Esophagus squamous epithelium (tissue), 5 donors: Measurements from ENCODE around the gene CNTNAP2. TPM values are rescaled to one million over a fixed set of nuclear protein-coding genes. Genes with fewer than 3 reads are reported as not detected.

Source experiments
- DNase-seq: peaks from one replicate; lab custom pipeline; 2025; lab: John Stamatoyannopoulos, UW
- H3K27ac ChIP-seq, 4 donors: fragments of 200-600 bp; sonication (generic); one replicate each; pipeline ENCODE4 v1.5.1; 2016 to 2019; ENCODE audit warnings: mild to moderate bottlenecking in 1 of 4
- H3K27me3 ChIP-seq, 4 donors: fragments of 200-600 bp; sonication (generic); 1 replicate in 3 of 4; 2 replicates in 1 of 4; pipeline versions ENCODE4 v1.5.1 to v1.6.0; 2017 to 2021; ENCODE audit warnings: antibody characterized with exemption in 1 of 4
- H3K36me3 ChIP-seq, 3 donors: fragments of 200-600 bp; sonication (generic); one replicate each; pipeline ENCODE4 v1.5.1; 2016 to 2019
- H3K4me1 ChIP-seq, 3 donors: fragments of 200-600 bp; sonication (generic); one replicate each; pipeline ENCODE4 v1.5.1; 2017 to 2019
- H3K4me3 ChIP-seq, 4 donors: fragments of 200-600 bp; sonication (generic); 1 replicate in 3 of 4; 2 replicates in 1 of 4; pipeline ENCODE4 v1.5.1; 2016 to 2019; ENCODE audit warnings: mild to moderate bottlenecking in 2 of 4, moderate library complexity in 1 of 4
- H3K9me3 ChIP-seq, 3 donors: fragments of 200-600 bp; sonication (generic); one replicate each; pipeline ENCODE4 v1.5.1; 2016 to 2019
- CTCF ChIP-seq, 6 experiments: fragments of 450-650 bp in 4 of 6; fragments of 200-600 bp in 2 of 6; sonication (generic) in 2 of 6; IDR thresholded peaks; one replicate each; pipeline ENCODE4 v1.5.1; 2016 to 2019; ENCODE audit warnings: antibody characterized with exemption in 6 of 6, mild to moderate bottlenecking in 4 of 6, moderate library complexity in 4 of 6
- POLR2A ChIP-seq, 4 donors: fragments of 450-650 bp; IDR thresholded peaks; one replicate each; pipeline ENCODE4 v1.6.1; 2017; ENCODE audit warnings: antibody characterized with exemption in 4 of 4, mild to moderate bottlenecking in 4 of 4, moderate library complexity in 3 of 4
- WGBS, 2 donors: methylation state at CpG; one replicate each; pipeline ENCODE4 v1.1.5; 2018; 5-methylcytosine and 5-hydroxymethylcytosine counted together
- intact Hi-C: fragments of 100-400 bp; cut with DNase I; formaldehyde crosslinking; loops from one replicate; pipeline ENCODE4 v1.15.0; 2022
- total RNA-seq, 4 donors: library from RNA; depleted of rRNA; stranded (reverse); fragments of >200 nt; gene quantifications; one replicate each; pipeline ENCODE4 v1.1.0, GENCODE V29; 2016
- donor health status: DM: yes; HTN: yes; CAD: no.

The CNTNAP2 gene
- total RNA-seq, 4 donors from 2014 or later, result 0.95 to 2.3 (median 1.2) TPM

- no peak for DNase-seq
- H3K9me3 ChIP-seq, result no peaks in the 10 kb centered on the region
- H3K4me1 ChIP-seq, result no peaks in the 10 kb centered on the region
- H3K27me3 ChIP-seq, result no peaks in the 10 kb centered on the region
- H3K36me3 ChIP-seq, result no peaks in the 10 kb centered on the region
- H3K4me3 ChIP-seq, result no peak overlapping the region
- TF ChIP-seq POLR2A (IDR thresholded peaks at IDR 0.05) (no peak), CTCF (IDR thresholded peaks at IDR 0.05) (no peak)
- no peak overlapping the region for H3K27ac ChIP-seq
- intact Hi-C loops, result no loop called here
- 62 to 65% methylated on average over 5 of the region's 5 CpGs for WGBS, 2 donors
Measured at GRCh38 chr7:147968046-147968610, 1851.5 kb downstream of the CNTNAP2 start.

GRCh38 chr7:147971606-147972110, 1855.1 kb downstream of the CNTNAP2 start:
- no peaks in the 10 kb centered on the region for H3K36me3 ChIP-seq
- intact Hi-C loops, result no loop called here
- 63 to 68% methylated on average over 2 of the region's 2 CpGs for WGBS, 2 donors
- no peaks in the 10 kb centered on the region for H3K4me1 ChIP-seq
- no peak for TF ChIP-seq CTCF (IDR thresholded peaks at IDR 0.05)
- DNase-seq, result no peak
- no peak overlapping the region for H3K27ac ChIP-seq
- H3K9me3 ChIP-seq, result no peaks in the 10 kb centered on the region
- no peak overlapping the region for H3K4me3 ChIP-seq
- no peaks in the 10 kb centered on the region for H3K27me3 ChIP-seq

GRCh38 chr7:147978201-147978600, 1861.6 kb downstream of the CNTNAP2 start:
- intact Hi-C loops, result no loop called here
- no peaks in the 10 kb centered on the region for H3K36me3 ChIP-seq
- TF ChIP-seq POLR2A (IDR thresholded peaks at IDR 0.05) (no peak), CTCF (IDR thresholded peaks at IDR 0.05) (no peak)
- H3K9me3 ChIP-seq, result no peaks in the 10 kb centered on the region
- WGBS, 2 donors, result 39 to 46% methylated on average over 2 of the region's 2 CpGs
- H3K27me3 ChIP-seq, result no peaks in the 10 kb centered on the region
- no peaks in the 10 kb centered on the region for H3K4me1 ChIP-seq
- H3K4me3 ChIP-seq, result no peak overlapping the region
- no peak overlapping the region for H3K27ac ChIP-seq
- DNase-seq, result no peak

- Histone ChIP-seq H3K27ac (no peak overlapping the region), H3K27me3 (no peaks in the 10 kb centered on the region), H3K36me3 (no peaks in the 10 kb centered on the region), H3K4me1 (no peaks in the 10 kb centered on the region), H3K4me3 (no peak overlapping the region), H3K9me3 (no peaks in the 10 kb centered on the region)
- WGBS, 2 donors, result 63 to 64% methylated on average over 4 to 5 of the region's 5 CpGs
- no peak for DNase-seq
- TF ChIP-seq POLR2A (IDR thresholded peaks at IDR 0.05), result no peak
- no peak for TF ChIP-seq CTCF (IDR thresholded peaks at IDR 0.05)
- intact Hi-C loops, result no loop called here
Measured at GRCh38 chr7:147978651-147979050, 1862.0 kb downstream of the CNTNAP2 start.

GRCh38 chr7:147980826-147981813, 1864.5 kb downstream of the CNTNAP2 start:
- Histone ChIP-seq H3K4me3 (no peak overlapping the region), H3K36me3 (no peaks in the 10 kb centered on the region), H3K9me3 (no peaks in the 10 kb centered on the region), H3K27ac (no peak overlapping the region), H3K27me3 (no peaks in the 10 kb centered on the region), H3K4me1 (no peaks in the 10 kb centered on the region)
- DNase-seq, result no peak
- no peak for TF ChIP-seq POLR2A (IDR thresholded peaks at IDR 0.05)
- no peak for TF ChIP-seq CTCF (IDR thresholded peaks at IDR 0.05)
- intact Hi-C loops, result no loop called here
- WGBS, 2 donors, result 42 to 45% methylated on average over 3 to 4 of the region's 4 CpGs
